WTC11 (cell line): ENCODE results near the gene PIGV. TPM values are rescaled to one million over a fixed set of nuclear protein-coding genes. Genes with fewer than 3 reads are reported as not detected.
"Not testable (repeated sequence)": the region's sequence is repeated elsewhere in the genome, so short reads cannot be mapped to it uniquely, and the experiment has no call there.

Experiments used
- ATAC-seq: fragments of 200-7000 bp; cut with Tn5 transposase; 2 replicates; pipeline ENCODE4 v1.10.0; 2021; ENCODE audit warnings: mild to moderate bottlenecking, moderate library complexity
- CTCF ChIA-PET: fragments of 300-600 bp; sonication (Branson Sonifier 250); formaldehyde crosslinking; loops from one replicate; lab custom pipeline; 2021; ENCODE audit warnings: antibody characterized with exemption; lab: Charles Lee
- POLR2A ChIA-PET: fragments of 350-600 bp; sonication (Branson Sonifier 250); formaldehyde crosslinking; loops from one replicate; lab custom pipeline; 2021; ENCODE audit warnings: antibody characterized with exemption; lab: Charles Lee
- DNase-seq: peaks from one replicate; pipeline ENCODE4 v3.0.0; 2021; ENCODE audit warnings: low spot score
- H3K27ac Mint-ChIP-seq: 2 replicates; pipeline ENCODE4 v1.8.0; 2021; ENCODE audit warnings: mixed read lengths
- H3K27me3 Mint-ChIP-seq: 2 replicates; pipeline ENCODE4 v1.8.0; 2021; ENCODE audit warnings: low read depth, mild to moderate bottlenecking, moderate library complexity, mixed read lengths
- H3K36me3 Mint-ChIP-seq: 2 replicates; pipeline ENCODE4 v1.8.0; 2021; ENCODE audit warnings: mixed read lengths
- H3K4me1 Mint-ChIP-seq: 2 replicates; pipeline ENCODE4 v1.8.0; 2022; ENCODE audit warnings: mixed read lengths
- H3K4me3 Mint-ChIP-seq: 2 replicates; pipeline ENCODE4 v1.8.0; 2021; ENCODE audit warnings: mild to moderate bottlenecking, moderate library complexity, mixed read lengths
- H3K9me3 Mint-ChIP-seq: 2 replicates; pipeline ENCODE4 v1.8.0; 2021; ENCODE audit warnings: mixed read lengths
- ATF1 ChIP-seq: sonication (generic); formaldehyde crosslinking; IDR thresholded peaks from 2 replicates; pipeline ENCODE4 v1.8.1; 2023; ENCODE audit warnings: mild to moderate bottlenecking, moderate library complexity, missing genetic modification reagents
- CREM ChIP-seq: sonication (generic); formaldehyde crosslinking; IDR thresholded peaks from 2 replicates; pipeline ENCODE4 v1.8.1; 2022; ENCODE audit warnings: mild to moderate bottlenecking, missing genetic modification reagents, moderate library complexity
- JAZF1 ChIP-seq: fragments of 250-450 bp; sonication (Bioruptor Pico); IDR thresholded peaks from 2 replicates; pipeline ENCODE4 v1.9.0; 2021; ENCODE audit warnings: moderate library complexity, mild to moderate bottlenecking, inconsistent platforms
- NR2C2 ChIP-seq: sonication (generic); formaldehyde crosslinking; IDR thresholded peaks from 2 replicates; pipeline ENCODE4 v1.8.0; 2022; ENCODE audit warnings: mild to moderate bottlenecking, missing genetic modification reagents
- SMAD4 ChIP-seq: sonication (generic); formaldehyde crosslinking; IDR thresholded peaks from 2 replicates; pipeline ENCODE4 v1.8.0; 2022; ENCODE audit warnings: mild to moderate bottlenecking, missing genetic modification reagents
- ZNF423 ChIP-seq: fragments of 250-450 bp; sonication (Bioruptor Pico); IDR thresholded peaks from 2 replicates; pipeline ENCODE4 v2.1.2; 2022; ENCODE audit warnings: mild to moderate bottlenecking, moderate library complexity
- total RNA-seq: library from RNA; stranded (reverse); gene quantifications from 3 replicates; pipeline ENCODE4 v1.2.3, GENCODE V29; 2021
- TF ChIP-seq, protein P1 (sequence below): fragments of 250-450 bp; sonication (Bioruptor Pico); IDR thresholded peaks from 2 replicates; pipeline ENCODE4 v1.9.0; 2021; ENCODE audit warnings: mild to moderate bottlenecking, borderline replicate concordance
- TF ChIP-seq, protein P2 (sequence below): sonication (generic); formaldehyde crosslinking; IDR thresholded peaks from 2 replicates; pipeline ENCODE4 v1.8.1; 2023; ENCODE audit warnings: mild to moderate bottlenecking, missing genetic modification reagents, borderline replicate concordance
- TF ChIP-seq, protein P3 (sequence below): sonication (generic); formaldehyde crosslinking; IDR thresholded peaks from 2 replicates; pipeline ENCODE4 v1.8.1; 2022; ENCODE audit warnings: mild to moderate bottlenecking, moderate library complexity, missing genetic modification reagents
- TF ChIP-seq, protein P4 (sequence below): sonication (generic); formaldehyde crosslinking; IDR thresholded peaks from 2 replicates; pipeline ENCODE4 v1.8.1; 2023; ENCODE audit warnings: mild to moderate bottlenecking, missing genetic modification reagents
- TF ChIP-seq, protein P5 (sequence below): sonication (generic); formaldehyde crosslinking; IDR thresholded peaks from 2 replicates; pipeline ENCODE4 v1.8.0; 2023; ENCODE audit warnings: missing genetic modification reagents

Gene PIGV
- total RNA-seq, 1 experiment from 2014 or later, result 15.0 TPM

DNA sequence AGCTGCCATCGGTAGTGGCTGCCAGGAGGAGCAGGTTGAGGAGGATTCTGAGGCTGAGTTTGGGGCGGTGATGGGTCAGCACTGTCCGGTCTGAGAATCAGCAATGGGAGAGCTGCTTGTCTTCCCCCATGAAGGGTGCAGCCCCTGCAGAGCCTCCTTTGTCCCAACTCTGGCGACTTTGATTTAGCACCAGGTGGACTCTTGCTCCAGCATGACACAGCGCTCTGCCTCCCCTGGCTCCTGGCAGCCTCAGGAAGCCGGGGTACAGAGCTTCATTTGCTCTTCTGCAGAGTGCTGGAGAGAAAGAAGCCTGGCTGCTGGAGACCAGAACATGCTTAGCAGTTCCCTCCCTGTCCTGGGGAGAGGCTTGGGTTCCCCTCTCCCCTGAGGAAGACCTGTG, 52.0 kb downstream of the PIGV start (continued):
- TF ChIP-seq, protein P1, sequence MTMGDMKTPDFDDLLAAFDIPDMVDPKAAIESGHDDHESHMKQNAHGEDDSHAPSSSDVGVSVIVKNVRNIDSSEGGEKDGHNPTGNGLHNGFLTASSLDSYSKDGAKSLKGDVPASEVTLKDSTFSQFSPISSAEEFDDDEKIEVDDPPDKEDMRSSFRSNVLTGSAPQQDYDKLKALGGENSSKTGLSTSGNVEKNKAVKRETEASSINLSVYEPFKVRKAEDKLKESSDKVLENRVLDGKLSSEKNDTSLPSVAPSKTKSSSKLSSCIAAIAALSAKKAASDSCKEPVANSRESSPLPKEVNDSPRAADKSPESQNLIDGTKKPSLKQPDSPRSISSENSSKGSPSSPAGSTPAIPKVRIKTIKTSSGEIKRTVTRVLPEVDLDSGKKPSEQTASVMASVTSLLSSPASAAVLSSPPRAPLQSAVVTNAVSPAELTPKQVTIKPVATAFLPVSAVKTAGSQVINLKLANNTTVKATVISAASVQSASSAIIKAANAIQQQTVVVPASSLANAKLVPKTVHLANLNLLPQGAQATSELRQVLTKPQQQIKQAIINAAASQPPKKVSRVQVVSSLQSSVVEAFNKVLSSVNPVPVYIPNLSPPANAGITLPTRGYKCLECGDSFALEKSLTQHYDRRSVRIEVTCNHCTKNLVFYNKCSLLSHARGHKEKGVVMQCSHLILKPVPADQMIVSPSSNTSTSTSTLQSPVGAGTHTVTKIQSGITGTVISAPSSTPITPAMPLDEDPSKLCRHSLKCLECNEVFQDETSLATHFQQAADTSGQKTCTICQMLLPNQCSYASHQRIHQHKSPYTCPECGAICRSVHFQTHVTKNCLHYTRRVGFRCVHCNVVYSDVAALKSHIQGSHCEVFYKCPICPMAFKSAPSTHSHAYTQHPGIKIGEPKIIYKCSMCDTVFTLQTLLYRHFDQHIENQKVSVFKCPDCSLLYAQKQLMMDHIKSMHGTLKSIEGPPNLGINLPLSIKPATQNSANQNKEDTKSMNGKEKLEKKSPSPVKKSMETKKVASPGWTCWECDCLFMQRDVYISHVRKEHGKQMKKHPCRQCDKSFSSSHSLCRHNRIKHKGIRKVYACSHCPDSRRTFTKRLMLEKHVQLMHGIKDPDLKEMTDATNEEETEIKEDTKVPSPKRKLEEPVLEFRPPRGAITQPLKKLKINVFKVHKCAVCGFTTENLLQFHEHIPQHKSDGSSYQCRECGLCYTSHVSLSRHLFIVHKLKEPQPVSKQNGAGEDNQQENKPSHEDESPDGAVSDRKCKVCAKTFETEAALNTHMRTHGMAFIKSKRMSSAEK (CRISPR knock-in tag), result no peak
- TF ChIP-seq, protein P2, sequence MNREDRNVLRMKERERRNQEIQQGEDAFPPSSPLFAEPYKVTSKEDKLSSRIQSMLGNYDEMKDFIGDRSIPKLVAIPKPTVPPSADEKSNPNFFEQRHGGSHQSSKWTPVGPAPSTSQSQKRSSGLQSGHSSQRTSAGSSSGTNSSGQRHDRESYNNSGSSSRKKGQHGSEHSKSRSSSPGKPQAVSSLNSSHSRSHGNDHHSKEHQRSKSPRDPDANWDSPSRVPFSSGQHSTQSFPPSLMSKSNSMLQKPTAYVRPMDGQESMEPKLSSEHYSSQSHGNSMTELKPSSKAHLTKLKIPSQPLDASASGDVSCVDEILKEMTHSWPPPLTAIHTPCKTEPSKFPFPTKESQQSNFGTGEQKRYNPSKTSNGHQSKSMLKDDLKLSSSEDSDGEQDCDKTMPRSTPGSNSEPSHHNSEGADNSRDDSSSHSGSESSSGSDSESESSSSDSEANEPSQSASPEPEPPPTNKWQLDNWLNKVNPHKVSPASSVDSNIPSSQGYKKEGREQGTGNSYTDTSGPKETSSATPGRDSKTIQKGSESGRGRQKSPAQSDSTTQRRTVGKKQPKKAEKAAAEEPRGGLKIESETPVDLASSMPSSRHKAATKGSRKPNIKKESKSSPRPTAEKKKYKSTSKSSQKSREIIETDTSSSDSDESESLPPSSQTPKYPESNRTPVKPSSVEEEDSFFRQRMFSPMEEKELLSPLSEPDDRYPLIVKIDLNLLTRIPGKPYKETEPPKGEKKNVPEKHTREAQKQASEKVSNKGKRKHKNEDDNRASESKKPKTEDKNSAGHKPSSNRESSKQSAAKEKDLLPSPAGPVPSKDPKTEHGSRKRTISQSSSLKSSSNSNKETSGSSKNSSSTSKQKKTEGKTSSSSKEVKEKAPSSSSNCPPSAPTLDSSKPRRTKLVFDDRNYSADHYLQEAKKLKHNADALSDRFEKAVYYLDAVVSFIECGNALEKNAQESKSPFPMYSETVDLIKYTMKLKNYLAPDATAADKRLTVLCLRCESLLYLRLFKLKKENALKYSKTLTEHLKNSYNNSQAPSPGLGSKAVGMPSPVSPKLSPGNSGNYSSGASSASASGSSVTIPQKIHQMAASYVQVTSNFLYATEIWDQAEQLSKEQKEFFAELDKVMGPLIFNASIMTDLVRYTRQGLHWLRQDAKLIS (CRISPR knock-in tag), result no peak
- TF ChIP-seq SMAD4 (CRISPR knock-in tag) (no peak), CREM (CRISPR knock-in tag) (no peak)
- TF ChIP-seq, protein P3, sequence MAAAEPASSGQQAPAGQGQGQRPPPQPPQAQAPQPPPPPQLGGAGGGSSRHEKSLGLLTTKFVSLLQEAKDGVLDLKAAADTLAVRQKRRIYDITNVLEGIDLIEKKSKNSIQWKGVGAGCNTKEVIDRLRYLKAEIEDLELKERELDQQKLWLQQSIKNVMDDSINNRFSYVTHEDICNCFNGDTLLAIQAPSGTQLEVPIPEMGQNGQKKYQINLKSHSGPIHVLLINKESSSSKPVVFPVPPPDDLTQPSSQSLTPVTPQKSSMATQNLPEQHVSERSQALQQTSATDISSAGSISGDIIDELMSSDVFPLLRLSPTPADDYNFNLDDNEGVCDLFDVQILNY (CRISPR knock-in tag), result no peak
- TF ChIP-seq, protein P4, sequence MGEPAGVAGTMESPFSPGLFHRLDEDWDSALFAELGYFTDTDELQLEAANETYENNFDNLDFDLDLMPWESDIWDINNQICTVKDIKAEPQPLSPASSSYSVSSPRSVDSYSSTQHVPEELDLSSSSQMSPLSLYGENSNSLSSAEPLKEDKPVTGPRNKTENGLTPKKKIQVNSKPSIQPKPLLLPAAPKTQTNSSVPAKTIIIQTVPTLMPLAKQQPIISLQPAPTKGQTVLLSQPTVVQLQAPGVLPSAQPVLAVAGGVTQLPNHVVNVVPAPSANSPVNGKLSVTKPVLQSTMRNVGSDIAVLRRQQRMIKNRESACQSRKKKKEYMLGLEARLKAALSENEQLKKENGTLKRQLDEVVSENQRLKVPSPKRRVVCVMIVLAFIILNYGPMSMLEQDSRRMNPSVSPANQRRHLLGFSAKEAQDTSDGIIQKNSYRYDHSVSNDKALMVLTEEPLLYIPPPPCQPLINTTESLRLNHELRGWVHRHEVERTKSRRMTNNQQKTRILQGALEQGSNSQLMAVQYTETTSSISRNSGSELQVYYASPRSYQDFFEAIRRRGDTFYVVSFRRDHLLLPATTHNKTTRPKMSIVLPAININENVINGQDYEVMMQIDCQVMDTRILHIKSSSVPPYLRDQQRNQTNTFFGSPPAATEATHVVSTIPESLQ (CRISPR knock-in tag), result no peak

DNA sequence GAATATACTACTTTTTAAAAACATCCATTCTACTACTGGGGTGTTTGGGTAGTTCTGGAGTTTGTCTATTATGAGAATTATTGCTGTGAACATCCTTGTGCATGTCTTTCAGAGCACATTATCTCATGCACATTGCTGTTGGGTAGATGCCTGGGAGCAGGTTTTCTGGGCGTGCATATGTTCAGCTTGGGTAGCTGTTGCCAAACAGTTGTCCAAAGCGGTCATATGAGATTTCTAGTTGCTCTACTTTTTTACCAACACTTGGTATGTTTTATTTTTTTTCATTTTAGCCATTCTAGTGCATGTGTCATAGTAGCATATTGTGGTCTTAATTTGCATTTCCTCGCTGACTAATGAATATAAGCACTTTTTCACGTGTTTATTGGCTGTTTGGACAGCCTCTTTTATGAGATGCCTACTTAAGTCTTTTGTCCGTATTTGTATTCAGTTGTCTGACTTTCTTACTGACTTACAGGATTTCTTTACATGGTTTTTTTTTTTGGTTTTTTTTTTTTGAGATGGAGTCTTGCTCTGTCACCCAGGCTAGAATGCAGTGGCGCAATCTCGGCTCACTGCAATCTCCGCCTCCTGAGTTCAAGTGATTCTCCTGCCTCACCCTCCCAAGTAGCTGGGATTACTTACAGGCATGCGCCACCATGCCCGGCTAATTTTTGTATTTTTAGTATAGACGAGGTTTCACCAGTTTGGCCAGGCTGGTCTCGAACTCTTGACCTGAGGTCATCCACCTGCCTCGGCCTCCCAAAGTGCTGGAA, 56.9 kb downstream of the PIGV start:
- H3K36me3 Mint-ChIP-seq, result peaks cover 18% of the 10 kb centered on the region
- TF ChIP-seq JAZF1 (no peak), NR2C2 (CRISPR knock-in tag) (no peak), ATF1 (CRISPR knock-in tag) (no peak), ZNF423 (CRISPR knock-in tag) (no peak)
- TF ChIP-seq, protein P5, sequence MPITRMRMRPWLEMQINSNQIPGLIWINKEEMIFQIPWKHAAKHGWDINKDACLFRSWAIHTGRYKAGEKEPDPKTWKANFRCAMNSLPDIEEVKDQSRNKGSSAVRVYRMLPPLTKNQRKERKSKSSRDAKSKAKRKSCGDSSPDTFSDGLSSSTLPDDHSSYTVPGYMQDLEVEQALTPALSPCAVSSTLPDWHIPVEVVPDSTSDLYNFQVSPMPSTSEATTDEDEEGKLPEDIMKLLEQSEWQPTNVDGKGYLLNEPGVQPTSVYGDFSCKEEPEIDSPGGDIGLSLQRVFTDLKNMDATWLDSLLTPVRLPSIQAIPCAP (CRISPR knock-in tag), result no peak
- POLR2A ChIA-PET, result no interaction called here
- no peak overlapping the region for H3K4me3 Mint-ChIP-seq
- no peaks in the 10 kb centered on the region for H3K27me3 Mint-ChIP-seq
- CTCF ChIA-PET, result no interaction called here
- no peak overlapping the region for H3K27ac Mint-ChIP-seq
- DNase-seq, result no peak
- ATAC-seq, result no peak
- H3K4me1 Mint-ChIP-seq, result no peaks in the 10 kb centered on the region
- H3K9me3 Mint-ChIP-seq, result no peaks in the 10 kb centered on the region

DNA sequence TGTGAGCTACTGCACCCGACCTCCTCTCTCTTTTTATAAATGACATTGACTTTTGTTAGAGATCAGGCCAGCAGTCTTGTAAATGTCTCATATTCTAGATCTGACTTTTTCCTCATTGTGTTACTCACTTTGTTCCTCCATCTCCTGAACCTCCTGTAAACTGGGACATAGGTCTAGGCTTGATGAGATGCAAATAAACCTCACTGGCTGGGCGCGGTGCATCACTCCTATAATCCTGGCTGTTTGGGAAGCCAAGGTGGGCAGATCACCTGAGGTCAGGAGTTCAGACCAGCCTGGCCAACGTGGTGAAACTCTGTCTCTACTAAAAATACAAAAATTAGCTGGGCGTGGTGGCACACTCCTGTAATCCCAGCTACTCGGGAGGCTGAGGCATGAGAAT, 60.1 kb downstream of the PIGV start:
- peaks cover 39% of the 10 kb centered on the region for H3K36me3 Mint-ChIP-seq
- DNase-seq, ATAC-seq, POLR2A ChIA-PET, H3K4me3 Mint-ChIP-seq, H3K27ac Mint-ChIP-seq, H3K27me3 Mint-ChIP-seq, H3K4me1 Mint-ChIP-seq, CTCF ChIA-PET, H3K9me3 Mint-ChIP-seq: not testable (repeated sequence)

Other genes with a start within 250 kb of the PIGV start
- 98.0 to 105 TPM (median 103 TPM) in 3 replicates for gene ARID1A, start 91.9 kb upstream of the PIGV start, total RNA-seq
- 26.5 to 29.8 TPM (median 28.7 TPM) in 3 replicates for gene ZDHHC18, start 38.7 kb downstream of the PIGV start, total RNA-seq
- gene SFN, start 75.2 kb downstream of the PIGV start, total RNA-seq, result 8.0 to 14.3 TPM (median 8.0 TPM) in 3 replicates
- gene GPN2, start 102.3 kb downstream of the PIGV start, total RNA-seq, result 31.7 to 38.5 TPM (median 34.2 TPM) in 3 replicates
- gene GPATCH3, start 112.5 kb downstream of the PIGV start, total RNA-seq, result 16.1 to 19.2 TPM (median 16.3 TPM) in 3 replicates
- gene NR0B2, start 126.0 kb downstream of the PIGV start, total RNA-seq, result not detected in 3 replicates
- gene NUDC, start 133.8 kb downstream of the PIGV start, total RNA-seq, result 101 to 118 TPM (median 108 TPM) in 3 replicates
- gene KDF1, start 172.5 kb downstream of the PIGV start, total RNA-seq, result 18.9 to 19.8 TPM (median 19.0 TPM) in 3 replicates
- 37.6 to 51.4 TPM (median 49.4 TPM) in 3 replicates for gene TRNP1, start 205.7 kb downstream of the PIGV start, total RNA-seq
- gene TENT5B, start 224.9 kb downstream of the PIGV start, total RNA-seq, result 104 to 124 TPM (median 119 TPM) in 3 replicates